ENCODE measurements around the gene PPP2R5C. TPM values are rescaled to one million over a fixed set of nuclear protein-coding genes. Genes with fewer than 3 reads are reported as not detected.
"Not testable (repeated sequence)": the region's sequence is repeated elsewhere in the genome, so short reads cannot be mapped to it uniquely, and the experiment has no call there.

Gene PPP2R5C
- total RNA-seq, 2 donors from 2014 or later, result 516 to 530 TPM

GRCh38 chr14:101784631-101785030, 23.1 kb downstream of the PPP2R5C start:
- Mint-ChIP-seq H3K4me3 (no peak overlapping the region), H3K27me3 (no peaks in the 10 kb centered on the region), H3K27ac (no peak overlapping the region), H3K36me3 (ENCODE audit: low read depth) (peaks cover 4% of the 10 kb centered on the region), H3K4me1 (peaks cover 18% of the 10 kb centered on the region)
- DNase-seq (no peak), ATAC-seq (no peak)
- no peaks in the 10 kb centered on the region for H3K9me3 ChIP-seq (ENCODE audit: control insufficient read depth, low read length, poor library complexity, severe bottlenecking)

GRCh38 chr14:101788016-101788635, 26.6 kb downstream of the PPP2R5C start:
- ATAC-seq, result no peak
- no peaks in the 10 kb centered on the region for H3K27me3 Mint-ChIP-seq
- DNase-seq, result no peak
- H3K4me3 Mint-ChIP-seq, result no peak overlapping the region
- no peak overlapping the region for H3K27ac Mint-ChIP-seq
- H3K4me1 Mint-ChIP-seq, result peaks cover 32% of the 10 kb centered on the region
- H3K9me3 ChIP-seq (ENCODE audit: control insufficient read depth, low read length, poor library complexity, severe bottlenecking), result no peaks in the 10 kb centered on the region
- H3K36me3 Mint-ChIP-seq (ENCODE audit: low read depth), result peaks cover 6% of the 10 kb centered on the region

- H3K9me3 ChIP-seq (ENCODE audit: control insufficient read depth, low read length, poor library complexity, severe bottlenecking), result no peaks in the 10 kb centered on the region
- Mint-ChIP-seq H3K27me3 (no peaks in the 10 kb centered on the region), H3K4me1 (peaks cover 32% of the 10 kb centered on the region), H3K36me3 (ENCODE audit: low read depth) (peaks cover 6% of the 10 kb centered on the region), H3K4me3 (no peak overlapping the region), H3K27ac (peak overlapping the region; percentile 67)
- DNase-seq, result no peak
- ATAC-seq, result no peak
Measured at GRCh38 chr14:101789222-101789621, 27.7 kb downstream of the PPP2R5C start.

- H3K4me3 Mint-ChIP-seq, result no peak overlapping the region
- no peaks in the 10 kb centered on the region for H3K9me3 ChIP-seq (ENCODE audit: control insufficient read depth, low read length, poor library complexity, severe bottlenecking)
- ATAC-seq (no peak), DNase-seq (no peak)
- H3K36me3 Mint-ChIP-seq (ENCODE audit: low read depth), result peaks cover 6% of the 10 kb centered on the region
- H3K27ac Mint-ChIP-seq, result peak overlapping the region; percentile 80
- H3K4me1 Mint-ChIP-seq, result peaks cover 31% of the 10 kb centered on the region
- no peaks in the 10 kb centered on the region for H3K27me3 Mint-ChIP-seq
Measured at GRCh38 chr14:101790232-101790631, 28.7 kb downstream of the PPP2R5C start.

- no peaks in the 10 kb centered on the region for H3K27me3 Mint-ChIP-seq
- peaks cover 27% of the 10 kb centered on the region for H3K4me1 Mint-ChIP-seq
- H3K27ac Mint-ChIP-seq, result peak overlapping the region; percentile 99
- peak overlapping the region; percentile 86 for H3K4me3 Mint-ChIP-seq
- DNase-seq (no peak), ATAC-seq (peak; percentile 76)
- H3K36me3 Mint-ChIP-seq (ENCODE audit: low read depth), result peaks cover 8% of the 10 kb centered on the region
- H3K9me3 ChIP-seq (ENCODE audit: control insufficient read depth, low read length, poor library complexity, severe bottlenecking), result no peaks in the 10 kb centered on the region
Measured at GRCh38 chr14:101791919-101792572, 30.5 kb downstream of the PPP2R5C start.

- no peaks in the 10 kb centered on the region for H3K27me3 Mint-ChIP-seq
- no peak overlapping the region for H3K4me3 Mint-ChIP-seq
- ATAC-seq (no peak), DNase-seq (no peak)
- peaks cover 24% of the 10 kb centered on the region for H3K4me1 Mint-ChIP-seq
- H3K36me3 Mint-ChIP-seq (ENCODE audit: low read depth), result peaks cover 10% of the 10 kb centered on the region
- no peaks in the 10 kb centered on the region for H3K9me3 ChIP-seq (ENCODE audit: control insufficient read depth, low read length, poor library complexity, severe bottlenecking)
- peak overlapping the region; percentile 54 for H3K27ac Mint-ChIP-seq
Measured at GRCh38 chr14:101796016-101796415, 34.5 kb downstream of the PPP2R5C start.

GRCh38 chr14:101796479-101796878, 35.0 kb downstream of the PPP2R5C start:
- DNase-seq (no peak), ATAC-seq (no peak)
- Mint-ChIP-seq H3K36me3 (ENCODE audit: low read depth) (peaks cover 10% of the 10 kb centered on the region), H3K27me3 (no peaks in the 10 kb centered on the region), H3K4me3 (no peak overlapping the region), H3K27ac (peak overlapping the region; percentile 54), H3K4me1 (peaks cover 22% of the 10 kb centered on the region)
- no peaks in the 10 kb centered on the region for H3K9me3 ChIP-seq (ENCODE audit: control insufficient read depth, low read length, poor library complexity, severe bottlenecking)

- no peak for ATAC-seq
- H3K4me1 Mint-ChIP-seq, result peaks cover 11% of the 10 kb centered on the region
- peaks cover 8% of the 10 kb centered on the region for H3K36me3 Mint-ChIP-seq (ENCODE audit: low read depth)
- no peak overlapping the region for H3K4me3 Mint-ChIP-seq
- H3K27me3 Mint-ChIP-seq, result no peaks in the 10 kb centered on the region
- H3K27ac Mint-ChIP-seq, result no peak overlapping the region
- no peaks in the 10 kb centered on the region for H3K9me3 ChIP-seq (ENCODE audit: control insufficient read depth, low read length, poor library complexity, severe bottlenecking)
- DNase-seq, result no peak
Measured at GRCh38 chr14:101797856-101798255, 36.3 kb downstream of the PPP2R5C start.

- not testable (repeated sequence) for H3K4me3 Mint-ChIP-seq; DNase-seq; H3K27ac Mint-ChIP-seq; H3K4me1 Mint-ChIP-seq; H3K36me3 Mint-ChIP-seq (ENCODE audit: low read depth); H3K9me3 ChIP-seq (ENCODE audit: control insufficient read depth, low read length, poor library complexity, severe bottlenecking); ATAC-seq; H3K27me3 Mint-ChIP-seq
Measured at GRCh38 chr14:101804373-101804772, 42.9 kb downstream of the PPP2R5C start.

- not testable (repeated sequence) for H3K36me3 Mint-ChIP-seq (ENCODE audit: low read depth); H3K27me3 Mint-ChIP-seq; DNase-seq; H3K27ac Mint-ChIP-seq; H3K4me3 Mint-ChIP-seq; H3K9me3 ChIP-seq (ENCODE audit: control insufficient read depth, low read length, poor library complexity, severe bottlenecking); ATAC-seq
- H3K4me1 Mint-ChIP-seq, result peaks cover 19% of the 10 kb centered on the region
Measured at GRCh38 chr14:101806252-101806651, 44.7 kb downstream of the PPP2R5C start.

- peaks cover 7% of the 10 kb centered on the region for H3K36me3 Mint-ChIP-seq (ENCODE audit: low read depth)
- H3K27ac Mint-ChIP-seq, result peak overlapping the region; percentile 98
- peaks cover 31% of the 10 kb centered on the region for H3K4me1 Mint-ChIP-seq
- no peaks in the 10 kb centered on the region for H3K9me3 ChIP-seq (ENCODE audit: control insufficient read depth, low read length, poor library complexity, severe bottlenecking)
- no peaks in the 10 kb centered on the region for H3K27me3 Mint-ChIP-seq
- no peak overlapping the region for H3K4me3 Mint-ChIP-seq
- no peak for ATAC-seq
- no peak for DNase-seq
Measured at GRCh38 chr14:101808020-101808641, 46.6 kb downstream of the PPP2R5C start.

- H3K36me3 Mint-ChIP-seq (ENCODE audit: low read depth), result peaks cover 7% of the 10 kb centered on the region
- DNase-seq (no peak), ATAC-seq (no peak)
- H3K4me3 Mint-ChIP-seq, result peak overlapping the region; percentile 93
- no peaks in the 10 kb centered on the region for H3K27me3 Mint-ChIP-seq
- peak overlapping the region; percentile 98 for H3K27ac Mint-ChIP-seq
- peaks cover 37% of the 10 kb centered on the region for H3K4me1 Mint-ChIP-seq
- no peaks in the 10 kb centered on the region for H3K9me3 ChIP-seq (ENCODE audit: control insufficient read depth, low read length, poor library complexity, severe bottlenecking)
Measured at GRCh38 chr14:101808894-101809670, 47.6 kb downstream of the PPP2R5C start.

All from T-helper 17 cell (primary cell).